Measurements from ENCODE around the gene TCF25.

DNA sequence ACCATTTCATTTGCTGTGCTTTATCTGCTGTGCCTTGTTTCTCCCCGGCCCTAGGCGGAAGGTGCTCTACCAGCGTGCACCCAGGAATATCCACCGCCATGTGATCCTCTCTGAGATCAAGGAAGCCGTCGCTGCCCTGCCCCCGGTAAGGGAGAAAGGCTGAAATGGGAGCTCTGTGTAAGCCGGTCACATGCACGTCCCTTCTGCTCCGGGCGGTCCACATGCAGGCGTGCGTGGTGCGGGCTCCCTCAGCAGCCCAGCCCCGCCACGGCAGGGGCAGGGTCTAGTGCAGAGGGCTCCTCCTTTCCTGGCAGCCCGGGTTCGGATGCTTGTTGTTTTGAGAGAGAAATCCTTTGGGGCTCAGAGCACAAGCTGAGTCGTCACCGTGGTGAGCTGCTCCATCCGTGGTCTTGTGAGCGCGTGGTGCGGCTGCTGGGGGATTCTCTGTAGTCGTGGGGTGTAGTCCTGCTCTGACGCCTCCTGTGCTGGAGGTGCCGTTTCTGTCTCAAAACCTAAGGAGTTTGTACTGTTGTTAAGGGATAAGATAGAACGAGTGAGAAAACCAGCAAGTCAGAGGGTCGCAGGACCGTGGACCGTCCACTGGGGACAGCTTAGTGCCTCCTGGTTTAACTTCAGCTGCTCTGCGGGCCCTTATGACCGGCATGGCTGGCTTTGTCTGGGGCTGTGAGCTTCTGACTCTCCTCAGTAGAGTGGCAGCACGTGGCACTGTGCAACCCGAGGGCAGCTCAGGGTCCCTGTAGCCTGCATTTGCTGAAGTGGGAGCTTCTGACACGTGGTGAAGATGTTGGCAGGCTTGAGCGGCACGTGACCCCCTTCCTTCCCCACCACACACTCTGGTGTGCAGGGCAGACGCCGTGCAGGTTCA, 33.0 kb downstream of the TCF25 start:
- TF ChIP-seq, protein P1, sequence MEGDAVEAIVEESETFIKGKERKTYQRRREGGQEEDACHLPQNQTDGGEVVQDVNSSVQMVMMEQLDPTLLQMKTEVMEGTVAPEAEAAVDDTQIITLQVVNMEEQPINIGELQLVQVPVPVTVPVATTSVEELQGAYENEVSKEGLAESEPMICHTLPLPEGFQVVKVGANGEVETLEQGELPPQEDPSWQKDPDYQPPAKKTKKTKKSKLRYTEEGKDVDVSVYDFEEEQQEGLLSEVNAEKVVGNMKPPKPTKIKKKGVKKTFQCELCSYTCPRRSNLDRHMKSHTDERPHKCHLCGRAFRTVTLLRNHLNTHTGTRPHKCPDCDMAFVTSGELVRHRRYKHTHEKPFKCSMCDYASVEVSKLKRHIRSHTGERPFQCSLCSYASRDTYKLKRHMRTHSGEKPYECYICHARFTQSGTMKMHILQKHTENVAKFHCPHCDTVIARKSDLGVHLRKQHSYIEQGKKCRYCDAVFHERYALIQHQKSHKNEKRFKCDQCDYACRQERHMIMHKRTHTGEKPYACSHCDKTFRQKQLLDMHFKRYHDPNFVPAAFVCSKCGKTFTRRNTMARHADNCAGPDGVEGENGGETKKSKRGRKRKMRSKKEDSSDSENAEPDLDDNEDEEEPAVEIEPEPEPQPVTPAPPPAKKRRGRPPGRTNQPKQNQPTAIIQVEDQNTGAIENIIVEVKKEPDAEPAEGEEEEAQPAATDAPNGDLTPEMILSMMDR (optimal IDR thresholded peaks at IDR 0.05 in 1 of 3, IDR thresholded peaks at IDR 0.05 in 1 of 3, conservative IDR thresholded peaks at IDR 0.05 in 1 of 3; ENCODE audit: extremely low read depth in 1 of 3, insufficient read depth in 2 of 3, low read length in 3 of 3): no peak
- no peak for TF ChIP-seq EZH2 (IDR thresholded peaks at IDR 0.05; ENCODE audit: low read length)
